Epithelial cell of proximal tubule (primary cell): ENCODE results near the gene GPR37. TPM values are rescaled to one million over a fixed set of nuclear protein-coding genes. Genes with fewer than 3 reads are reported as not detected.

Experiments
- DNase-seq: peaks from one replicate; pipeline ENCODE4 v3.0.0-alpha.2; 2011; ENCODE audit warnings: low read depth
- H3K4me3 ChIP-seq: 2 replicates; pipeline ENCODE4 v1.5.1; 2011; ENCODE audit warnings: low read depth, mild to moderate bottlenecking, low read length
- total RNA-seq: library from RNA; depleted of rRNA; stranded (reverse); fragments of >200 nt; gene quantifications from 2 replicates; pipeline ENCODE4 v1.2.3, GENCODE V29; 2015
- TF ChIP-seq, protein P1 (sequence below): conservative IDR thresholded peaks from 2 replicates; pipeline ENCODE4 v1.5.1; 2012; ENCODE audit warnings: low read depth, mild to moderate bottlenecking, low read length

The GPR37 gene
- total RNA-seq, 1 donor from 2014 or later, result 2.3 TPM

DNA sequence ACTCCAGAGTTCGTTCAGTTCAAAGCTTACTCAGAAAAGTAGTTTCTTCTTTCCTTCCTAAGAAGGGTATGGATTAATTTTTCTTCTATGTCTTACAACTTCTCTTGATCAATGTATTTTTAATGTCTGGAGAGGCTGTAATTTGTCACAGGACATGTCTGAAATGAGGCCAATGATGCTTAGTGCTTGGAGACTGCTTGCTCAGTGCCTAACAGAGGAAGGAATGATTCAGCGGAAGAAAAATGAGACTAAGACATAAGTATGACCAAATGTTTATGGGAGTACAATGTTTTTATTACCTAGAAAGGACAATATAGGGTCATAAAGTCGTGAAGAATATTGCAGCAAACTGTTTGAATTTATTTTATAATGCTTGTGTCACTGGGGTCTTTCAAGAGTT is 43.3 kb downstream of the GPR37 start:
- no peak overlapping the region for H3K4me3 ChIP-seq
- TF ChIP-seq, protein P1, sequence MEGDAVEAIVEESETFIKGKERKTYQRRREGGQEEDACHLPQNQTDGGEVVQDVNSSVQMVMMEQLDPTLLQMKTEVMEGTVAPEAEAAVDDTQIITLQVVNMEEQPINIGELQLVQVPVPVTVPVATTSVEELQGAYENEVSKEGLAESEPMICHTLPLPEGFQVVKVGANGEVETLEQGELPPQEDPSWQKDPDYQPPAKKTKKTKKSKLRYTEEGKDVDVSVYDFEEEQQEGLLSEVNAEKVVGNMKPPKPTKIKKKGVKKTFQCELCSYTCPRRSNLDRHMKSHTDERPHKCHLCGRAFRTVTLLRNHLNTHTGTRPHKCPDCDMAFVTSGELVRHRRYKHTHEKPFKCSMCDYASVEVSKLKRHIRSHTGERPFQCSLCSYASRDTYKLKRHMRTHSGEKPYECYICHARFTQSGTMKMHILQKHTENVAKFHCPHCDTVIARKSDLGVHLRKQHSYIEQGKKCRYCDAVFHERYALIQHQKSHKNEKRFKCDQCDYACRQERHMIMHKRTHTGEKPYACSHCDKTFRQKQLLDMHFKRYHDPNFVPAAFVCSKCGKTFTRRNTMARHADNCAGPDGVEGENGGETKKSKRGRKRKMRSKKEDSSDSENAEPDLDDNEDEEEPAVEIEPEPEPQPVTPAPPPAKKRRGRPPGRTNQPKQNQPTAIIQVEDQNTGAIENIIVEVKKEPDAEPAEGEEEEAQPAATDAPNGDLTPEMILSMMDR, result no peak
- DNase-seq, result no peak

DNA sequence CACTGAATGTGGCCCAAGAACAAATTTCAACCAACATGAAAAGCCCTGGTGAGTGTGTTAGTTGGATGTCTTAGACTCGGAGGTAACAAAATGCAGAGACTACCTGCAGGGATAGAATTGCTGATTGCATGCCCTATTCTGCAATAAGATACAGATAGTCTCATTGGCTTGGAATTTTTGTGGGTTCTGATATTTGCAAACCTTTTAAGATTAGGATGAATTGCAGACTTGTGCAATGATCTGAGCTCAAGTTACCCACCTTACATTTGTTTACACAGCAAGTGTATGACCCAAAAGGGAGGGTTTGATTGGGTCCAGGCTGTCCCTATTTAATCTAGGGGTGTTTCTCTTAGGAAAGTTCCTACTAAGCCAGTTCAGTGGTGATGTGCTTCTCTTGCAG is 45.4 kb downstream of the GPR37 start:
- no peak for DNase-seq
- TF ChIP-seq, protein P1, result no peak
- no peak overlapping the region for H3K4me3 ChIP-seq

DNA sequence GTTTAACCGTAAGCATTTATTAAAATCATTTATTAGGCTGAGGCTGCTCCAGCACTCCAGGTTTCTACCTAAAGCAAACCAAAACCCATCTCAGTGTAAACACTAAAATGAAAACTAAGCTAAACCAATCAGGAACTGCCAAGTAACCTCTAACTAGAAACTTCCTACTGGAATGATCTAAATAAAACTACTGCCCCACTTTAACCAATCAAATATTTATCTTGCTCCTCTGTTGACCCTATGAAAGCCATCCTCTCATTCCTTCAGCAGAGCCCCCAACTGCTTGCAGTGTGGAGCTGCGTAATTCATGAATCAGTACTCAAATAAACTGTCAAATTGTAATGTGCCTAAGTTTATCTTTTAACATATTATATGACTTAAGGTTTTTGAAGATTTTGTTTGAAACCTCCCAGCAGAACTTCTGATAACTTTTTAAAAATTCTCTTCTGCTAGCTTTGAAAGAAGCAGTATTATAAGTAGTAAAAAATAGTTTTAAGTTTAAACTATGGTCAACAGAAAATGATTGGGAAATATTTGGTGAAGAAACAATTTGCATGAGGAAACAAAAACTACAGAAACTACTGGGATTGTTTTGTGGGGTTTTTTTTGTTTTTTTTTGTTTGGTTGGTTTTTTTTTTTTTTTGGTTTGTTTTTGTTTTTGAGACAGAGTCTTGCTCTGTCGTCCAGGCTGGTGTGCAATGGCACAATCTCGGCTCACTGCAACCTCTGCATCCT is 47.4 kb downstream of the GPR37 start:
- no peak for DNase-seq
- TF ChIP-seq, protein P1, result no peak
- H3K4me3 ChIP-seq, result no peak overlapping the region

DNA sequence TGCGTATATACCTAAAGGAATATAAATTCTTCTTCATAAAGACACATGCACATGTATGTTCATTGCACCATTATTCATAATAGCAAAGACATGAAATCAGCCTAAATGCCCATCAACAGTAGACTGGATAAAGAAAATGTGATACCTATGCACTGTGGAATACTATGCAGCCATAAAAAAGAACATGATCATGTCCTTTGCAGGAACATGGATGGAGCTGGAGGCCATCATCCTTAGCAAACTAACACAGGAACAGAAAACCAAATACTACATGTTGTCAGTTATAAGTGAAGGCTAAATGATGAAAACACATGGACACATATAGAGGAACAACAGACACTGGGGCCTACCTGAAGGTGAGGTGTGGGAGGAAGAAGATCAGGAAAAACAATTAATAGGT is 48.7 kb downstream of the GPR37 start:
- no peak for DNase-seq
- TF ChIP-seq, protein P1, result no peak
- H3K4me3 ChIP-seq, result no peak overlapping the region

DNA sequence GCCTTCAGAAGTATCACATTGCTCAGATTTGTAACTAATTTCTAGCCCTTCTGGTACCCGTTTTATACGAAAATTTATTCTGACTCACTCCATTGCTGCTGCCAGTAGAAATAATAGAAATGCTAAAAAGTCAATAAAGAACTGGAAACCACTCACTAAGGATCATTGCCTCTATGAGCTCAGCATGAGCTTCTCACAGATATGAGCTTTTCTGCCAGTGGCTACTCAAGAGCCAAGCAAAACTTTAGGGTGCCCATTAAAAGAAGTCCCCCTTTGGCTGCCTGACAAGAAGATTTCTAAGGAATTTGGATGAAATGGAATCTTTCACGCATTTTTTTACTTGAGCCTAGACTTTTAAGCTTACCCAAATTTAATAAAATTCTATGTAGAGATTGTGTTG is 52.5 kb downstream of the GPR37 start:
- H3K4me3 ChIP-seq, result no peak overlapping the region
- TF ChIP-seq, protein P1, result no peak
- DNase-seq, result no peak

DNA sequence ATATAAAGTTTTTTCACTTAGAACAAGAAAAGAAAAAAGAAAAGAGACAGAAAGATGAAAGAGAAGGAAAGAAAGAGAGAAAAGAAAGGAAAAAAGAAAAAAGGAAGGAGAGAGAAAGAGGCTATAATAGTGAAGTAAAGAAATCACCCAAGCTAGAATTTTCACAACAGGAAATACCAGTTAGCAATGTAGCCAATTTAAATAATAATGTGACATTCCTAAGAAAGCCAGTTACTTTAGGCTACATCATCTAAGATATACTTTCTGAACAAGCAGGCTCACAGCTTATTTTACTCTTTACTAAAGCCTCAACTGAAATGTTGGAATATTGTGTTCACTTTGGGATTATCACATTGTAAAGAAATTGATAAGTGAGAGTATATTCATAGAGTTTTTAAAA is 53.6 kb downstream of the GPR37 start:
- TF ChIP-seq, protein P1, result no peak
- DNase-seq, result no peak
- no peak overlapping the region for H3K4me3 ChIP-seq

DNA sequence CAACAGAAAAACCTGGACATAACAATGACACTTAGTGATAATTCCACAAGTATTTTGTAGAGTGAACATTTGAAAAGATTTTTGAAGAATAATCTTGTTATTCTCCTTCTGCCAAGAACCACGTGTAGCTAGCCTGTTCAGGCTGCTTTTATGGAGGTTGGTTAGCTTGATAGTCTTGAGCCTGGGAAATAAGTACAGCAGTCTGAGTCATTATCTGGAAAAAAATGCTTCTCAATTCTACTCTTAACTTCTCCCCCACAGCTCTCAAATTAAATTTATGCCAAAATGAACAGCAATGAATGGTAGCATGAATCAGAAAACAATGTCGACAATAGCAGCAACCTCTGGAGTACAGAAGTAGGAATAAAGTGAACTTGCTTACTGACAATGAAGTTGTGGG is 63.2 kb downstream of the GPR37 start:
- H3K4me3 ChIP-seq, result no peak overlapping the region
- TF ChIP-seq, protein P1, result no peak
- DNase-seq, result no peak
